Measurements from ENCODE around the gene CCNL1.

CCNL1 gene

GRCh38 chr3:157132341-157132740 is 27.6 kb downstream of the CCNL1 start:
- Histone ChIP-seq H3K4me2 (ENCODE audit: low read depth, low read length, poor library complexity, severe bottlenecking) (no peak overlapping the region), H3K36me3 (ENCODE audit: insufficient read depth, low read length) (no peaks in the 10 kb centered on the region), H4K20me1 (ENCODE audit: insufficient read depth, low read length, poor library complexity, severe bottlenecking) (no peaks in the 10 kb centered on the region), H3K27me3 (ENCODE audit: insufficient read depth, low read length, poor library complexity, severe bottlenecking) (no peaks in the 10 kb centered on the region), H3K4me3 (ENCODE audit: low read length, poor library complexity, severe bottlenecking) (no peak overlapping the region), H3K4me1 (ENCODE audit: insufficient read depth, low read length, poor library complexity, severe bottlenecking) (peaks cover 21% of the 10 kb centered on the region), H2AFZ (ENCODE audit: low read length) (no peak overlapping the region), H3K79me2 (ENCODE audit: insufficient read depth, low read length) (no peaks in the 10 kb centered on the region), H3F3A (ENCODE audit: low read depth) (no peaks in the 10 kb centered on the region), H3K9me3 (ENCODE audit: insufficient read depth, low read depth, low read length) (no peaks in the 10 kb centered on the region), H3K9ac (ENCODE audit: low read depth, low read length, poor library complexity, severe bottlenecking) (no peak overlapping the region), H3K9me2 (replicated peaks; ENCODE audit: low read depth, low read length) (no peaks in the 10 kb centered on the region)
- TF ChIP-seq CTCF (conservative IDR thresholded peaks at IDR 0.05; ENCODE audit: low read length): no peak
- no peak for TF ChIP-seq EZH2phosphoT487 (IDR thresholded peaks at IDR 0.05; ENCODE audit: borderline replicate concordance)

GRCh38 chr3:157131861-157132260 is 28.1 kb downstream of the CCNL1 start:
- no peak overlapping the region for H2AFZ ChIP-seq (ENCODE audit: low read length)

GRCh38 chr3:157130467-157131251 is 29.3 kb downstream of the CCNL1 start:
- Histone ChIP-seq H3K79me2 (ENCODE audit: insufficient read depth, low read length) (no peaks in the 10 kb centered on the region), H3K4me2 (ENCODE audit: low read depth, low read length, poor library complexity, severe bottlenecking) (no peak overlapping the region), H3F3A (ENCODE audit: low read depth) (no peaks in the 10 kb centered on the region), H3K4me1 (ENCODE audit: insufficient read depth, low read length, poor library complexity, severe bottlenecking) (peaks cover 21% of the 10 kb centered on the region), H3K9me3 (ENCODE audit: insufficient read depth, low read depth, low read length) (no peaks in the 10 kb centered on the region), H3K4me3 (ENCODE audit: low read length, poor library complexity, severe bottlenecking) (no peak overlapping the region), H3K36me3 (ENCODE audit: insufficient read depth, low read length) (no peaks in the 10 kb centered on the region), H4K20me1 (ENCODE audit: insufficient read depth, low read length, poor library complexity, severe bottlenecking) (no peaks in the 10 kb centered on the region), H3K9me2 (replicated peaks; ENCODE audit: low read depth, low read length) (no peaks in the 10 kb centered on the region), H2AFZ (ENCODE audit: low read length) (no peak overlapping the region; the same call in 1 of the 2 replicates), H3K27me3 (ENCODE audit: insufficient read depth, low read length, poor library complexity, severe bottlenecking) (no peaks in the 10 kb centered on the region), H3K9ac (ENCODE audit: low read depth, low read length, poor library complexity, severe bottlenecking) (no peak overlapping the region)
- TF ChIP-seq CTCF (conservative IDR thresholded peaks at IDR 0.05; ENCODE audit: low read length) (peak; percentile 69), EZH2phosphoT487 (IDR thresholded peaks at IDR 0.05; ENCODE audit: borderline replicate concordance) (no peak)

More at GRCh38 chr3:157131861-157132260, 28.1 kb downstream of the CCNL1 start:
- Histone ChIP-seq H3K4me2 (ENCODE audit: low read depth, low read length, poor library complexity, severe bottlenecking) (no peak overlapping the region), H3K9ac (ENCODE audit: low read depth, low read length, poor library complexity, severe bottlenecking) (no peak overlapping the region), H3K4me3 (ENCODE audit: low read length, poor library complexity, severe bottlenecking) (no peak overlapping the region), H3K79me2 (ENCODE audit: insufficient read depth, low read length) (no peaks in the 10 kb centered on the region), H3K9me2 (replicated peaks; ENCODE audit: low read depth, low read length) (no peaks in the 10 kb centered on the region), H3K36me3 (ENCODE audit: insufficient read depth, low read length) (no peaks in the 10 kb centered on the region), H3K9me3 (ENCODE audit: insufficient read depth, low read depth, low read length) (no peaks in the 10 kb centered on the region), H3K27me3 (ENCODE audit: insufficient read depth, low read length, poor library complexity, severe bottlenecking) (no peaks in the 10 kb centered on the region), H3F3A (ENCODE audit: low read depth) (no peaks in the 10 kb centered on the region), H4K20me1 (ENCODE audit: insufficient read depth, low read length, poor library complexity, severe bottlenecking) (no peaks in the 10 kb centered on the region), H3K4me1 (ENCODE audit: insufficient read depth, low read length, poor library complexity, severe bottlenecking) (peaks cover 21% of the 10 kb centered on the region)
- no peak for TF ChIP-seq CTCF (conservative IDR thresholded peaks at IDR 0.05; ENCODE audit: low read length)

Data from Loucy (cell line).